Psoas muscle (tissue), 8 donors: Measurements from ENCODE around the gene TUBG2. TPM values are rescaled to one million over a fixed set of nuclear protein-coding genes. Genes with fewer than 3 reads are reported as not detected.
A peak's percentile ranks its signal among the peaks of the same experiment; 100 is the strongest.
"Not testable (repeated sequence)": the region's sequence is repeated elsewhere in the genome, so short reads cannot be mapped to it uniquely, and the experiment has no call there.

Experiments
- ATAC-seq, 4 donors: fragments of 200-7000 bp; cut with Tn5 transposase; one replicate each; pipeline ENCODE4 v1.9.1; 2020; ENCODE audit warnings: moderate library complexity in 3 of 4, mild to moderate bottlenecking in 2 of 4
- DNase-seq, 2 donors: peaks; one replicate each; pipeline ENCODE4 v3.0.0-alpha.2; 2020
- H3K27ac ChIP-seq: fragments of 200-600 bp; one replicate; pipeline ENCODE4 v1.8.0; 2022
- H3K27me3 ChIP-seq, 3 donors: fragments of 200-600 bp in 1 of 3; one replicate each; pipeline versions ENCODE4 v1.6.1 to v1.8.0; 2013 to 2022; ENCODE audit warnings: low read length in 2 of 3, mild to moderate bottlenecking in 2 of 3, moderate library complexity in 1 of 3; ENCODE audit not compliant: insufficient read depth in 3 of 3
- H3K36me3 ChIP-seq, 2 donors: fragments of 200-600 bp in 1 of 2; one replicate each; pipeline versions ENCODE4 v1.6.1 to v1.8.0; 2013 to 2022; ENCODE audit warnings: low read depth in 1 of 2, mild to moderate bottlenecking in 1 of 2, moderate library complexity in 1 of 2; ENCODE audit not compliant: insufficient read depth in 1 of 2
- H3K4me1 ChIP-seq: fragments of 200-600 bp; one replicate; pipeline ENCODE4 v1.8.0; 2022
- H3K4me3 ChIP-seq: fragments of 200-600 bp; one replicate; pipeline ENCODE4 v1.8.0; 2022; ENCODE audit warnings: mild to moderate bottlenecking
- H3K9me3 ChIP-seq: fragments of 200-600 bp; one replicate; pipeline ENCODE4 v1.8.0; 2022
- CTCF ChIP-seq: fragments of 200-600 bp; IDR thresholded peaks from one replicate; pipeline ENCODE4 v1.8.0; 2022; ENCODE audit warnings: antibody characterized with exemption
- WGBS, 3 donors: extraction: QIAGEN DNeasy Blood & Tissue Kit; methylation state at CpG; one replicate each; pipeline versions ENCODE4 v1.1.6 to v1.1.7; 2013; 5-methylcytosine and 5-hydroxymethylcytosine counted together
- intact Hi-C, 2 donors: fragments of 100-400 bp; cut with DNase I; formaldehyde crosslinking; loops; one replicate each; pipeline versions ENCODE4 v1.11.0 to v1.14.2; 2022
- long read RNA-seq, 2 donors: library from polyadenylated mRNA; unstranded; transcript quantifications; one replicate each; pipeline ENCODE4 v2.0.0, GENCODE V29; 2021
- polyA plus RNA-seq, 3 donors: library from polyadenylated mRNA; stranded (reverse); fragments of 200-250 nt; gene quantifications; one replicate each; pipeline ENCODE4 v1.2.3, GENCODE V29; 2013
- total RNA-seq, 4 donors: library from RNA; stranded (reverse); fragmentation: NEBNext Ultra II Directional in 2 of 4; extraction: Animal tissue kit (Norgen Biotek cat#: 25700) in 2 of 4; gene quantifications; one replicate each; pipeline versions ENCODE4 v1.2.1 to v1.2.4, GENCODE V29; 2021 to 2023
- donor health status: healthy with polysubstance abuse.
- donor health status: DM: no; HTN: no; CAD: no; lungs with moderate emphysema.
- donor health status: Bipolar disorder and iron deficiency.
- donor health status: healthy.
- donor health status: DM: yes; HTN: yes; CAD: no.
- donor health status: DM: no; HTN: no; CAD: no.
- donor health status: DM: no; HTN: no; CAD: no.
- donor health status: DM: yes; HTN: yes; CAD: no.

TUBG2 gene
- 10 to 100 TPM in 1 of 4 donors, 1 to 10 TPM in 3; 3.8 to 11.9 (median 5.7) TPM for total RNA-seq
- polyA plus RNA-seq: 1 to 10 TPM; 2.7 to 4.9 (median 4.2) TPM
- long read RNA-seq, donor 1, partial matches to known transcripts: 1 of 3 reads
- long read RNA-seq, donor 1, other reads (novel, unspliced or antisense): 0 of 3 reads
- long read RNA-seq, donor 2, partial matches to known transcripts: 3 of 7 reads
- long read RNA-seq, donor 2, other reads (novel, unspliced or antisense): 1 of 7 reads

GRCh38 chr17:42659079-42659931, at the start of gene TUBG2:
TUBG2 (plus strand) TSS chr17:42659284; CDS start chr17:42659504, 220 bp downstream.
- Histone ChIP-seq H3K27ac (peak within 1 kb of the TSS; percentile 79), H3K9me3 (no peaks in the 10 kb centered on the region), H3K4me1 (peaks cover 4% of the 10 kb centered on the region), H3K27me3 (no peaks in the 10 kb centered on the region), H3K4me3 (peak within 1 kb of the TSS; percentile 86), H3K36me3 (peaks cover 0 to 31% of the 10 kb centered on the region in 2 donors)
- no peak for TF ChIP-seq CTCF
- DNase-seq: peak; percentile 87 to 91
- 1 to 2% (median 2%) methylated on average over 48 to 55 of the region's 59 CpGs for WGBS, 3 donors
- intact Hi-C loops: no loop called here
- peak; percentile 83 to 94 (median 88) for ATAC-seq

- H3K9me3 ChIP-seq, H3K27me3 ChIP-seq, intact Hi-C loops: not testable (repeated sequence)
- Histone ChIP-seq H3K36me3 (peaks cover 10 to 38% of the 10 kb centered on the region in 2 donors), H3K4me1 (peaks cover 35% of the 10 kb centered on the region), H3K4me3 (peak overlapping the region; percentile 79), H3K27ac (peak overlapping the region; percentile 90)
- 6 to 11% (median 10%) methylated on average over 34 to 35 of the region's 42 CpGs for WGBS, 3 donors
- peak; percentile 72 for DNase-seq
- peak; percentile 55 to 62 (median 56) for ATAC-seq
These were observed 49.0 kb upstream of the TUBG2 start for GRCh38 chr17:42609814-42610801.

- Histone ChIP-seq H3K9me3 (no peaks in the 10 kb centered on the region), H3K27me3 (no peaks in the 10 kb centered on the region), H3K4me1 (peaks cover 23% of the 10 kb centered on the region), H3K27ac (no peak overlapping the region), H3K36me3 (peaks cover 10 to 52% of the 10 kb centered on the region in 2 donors), H3K4me3 (no peak overlapping the region)
- no peak for TF ChIP-seq CTCF
- no peak for DNase-seq
- intact Hi-C loops: no loop called here
- ATAC-seq: no peak
- 88 to 95% (median 90%) methylated on average over 4 of the region's 4 CpGs for WGBS, 3 donors
These were observed 47.1 kb upstream of the TUBG2 start for GRCh38 chr17:42612013-42612412.

GRCh38 chr17:42613699-42614295, 45.3 kb upstream of the TUBG2 start:
- WGBS, 3 donors: 94 to 97% (median 95%) methylated on average over 17 of the region's 17 CpGs
- no peaks in the 10 kb centered on the region for H3K9me3 ChIP-seq
- no peak for TF ChIP-seq CTCF
- H3K27ac ChIP-seq: no peak overlapping the region
- H3K27me3 ChIP-seq: no peaks in the 10 kb centered on the region
- no peak overlapping the region for H3K4me3 ChIP-seq
- peaks cover 10 to 52% of the 10 kb centered on the region in 2 donors for H3K36me3 ChIP-seq
- ATAC-seq (no peak), DNase-seq (no peak)
- intact Hi-C loops: no loop called here
- H3K4me1 ChIP-seq: peaks cover 27% of the 10 kb centered on the region
